GM12878 (cell line): ENCODE data around the gene UCHL5. TPM values are rescaled to one million over a fixed set of nuclear protein-coding genes. Genes with fewer than 3 reads are reported as not detected.

ENCODE experiments used
- ATAC-seq: fragments of 200-7000 bp; cut with Tn5 transposase; 3 replicates; pipeline ENCODE4 v1.9.1; 2020; ENCODE audit warnings: mild to moderate bottlenecking, moderate library complexity
- BruUV-seq: library from RNA; stranded (reverse); fragments of 400-500 nt; replicated peaks from 2 replicates; lab custom pipeline; 2021; lab: Mats Ljungman, UMichigan
- CTCF ChIA-PET: fragments of 300-600 bp; sonication (Branson Sonifier 250); formaldehyde crosslinking; extraction: SDS; loops from one replicate; lab custom pipeline; 2021; ENCODE audit warnings: inconsistent platforms; lab: Yijun Ruan, JAX
- POLR2A ChIA-PET: fragments of 350-600 bp; formaldehyde crosslinking; extraction: SDS; loops from one replicate; lab custom pipeline; 2021; ENCODE audit warnings: inconsistent platforms; lab: Charles Lee
- RAD21 ChIA-PET: fragments of 300-600 bp; sonication (Branson Sonifier 250); formaldehyde crosslinking; loops from one replicate; lab custom pipeline; 2023; ENCODE audit warnings: antibody characterized with exemption; ENCODE audit not compliant: unreplicated experiment; lab: Charles Lee
- SMC1A ChIA-PET: fragments of 300-600 bp; sonication (Branson Sonifier 250); formaldehyde crosslinking; loops from one replicate; lab custom pipeline; 2023; ENCODE audit not compliant: unreplicated experiment, uncharacterized antibody; lab: Charles Lee
- DNase-seq: peaks from one replicate; pipeline ENCODE4 v3.0.0-alpha.2; 2011; ENCODE audit warnings: low read depth, low spot score
- FAIRE-seq: peaks from 3 replicates; lab custom pipeline; 2011; peaks lifted over from hg19 to GRCh38; lab: Jason Lieb, UNC
- H2AFZ ChIP-seq: 2 replicates; pipeline ENCODE4 v1.6.0; 2011; ENCODE audit warnings: low read depth, low read length, control low read depth; ENCODE audit not compliant: control insufficient read depth
- H3K27ac ChIP-seq: 2 replicates; pipeline ENCODE4 v1.5.1; 2011; ENCODE audit warnings: control low read depth; ENCODE audit not compliant: control insufficient read depth, insufficient read depth
- H3K27me3 ChIP-seq, 2 experiments: replicated peaks in 1 of 2; 2 replicates each; pipeline versions ENCODE4 v1.6.0 to v1.6.1; 2011; ENCODE audit warnings: low read length in 1 of 2; ENCODE audit not compliant: control insufficient read depth in 2 of 2, insufficient read depth in 2 of 2
- H3K36me3 ChIP-seq, 2 experiments: 2 replicates each; pipeline ENCODE4 v1.5.1; 2011; ENCODE audit warnings: low read length in 1 of 2; ENCODE audit not compliant: control insufficient read depth in 2 of 2, insufficient read depth in 2 of 2
- H3K4me1 ChIP-seq: 2 replicates; pipeline ENCODE4 v1.6.1; 2011; ENCODE audit warnings: mild to moderate bottlenecking, low read length, moderate library complexity, mixed read lengths; ENCODE audit not compliant: control insufficient read depth, insufficient read depth
- H3K4me2 ChIP-seq: 2 replicates; pipeline ENCODE4 v1.6.0; 2011; ENCODE audit warnings: control low read depth; ENCODE audit not compliant: control insufficient read depth, insufficient read depth
- H3K4me3 ChIP-seq: fragments of 200-600 bp; sonication (generic); 2 replicates; pipeline ENCODE4 v1.5.1; 2016
- H3K79me2 ChIP-seq: 2 replicates; pipeline ENCODE4 v1.6.0; 2011; ENCODE audit warnings: low read length; ENCODE audit not compliant: control insufficient read depth, insufficient read depth
- H3K9ac ChIP-seq: 2 replicates; pipeline ENCODE4 v1.8.0; 2011; ENCODE audit warnings: low read length, control low read depth, mixed read lengths; ENCODE audit not compliant: control insufficient read depth, insufficient read depth
- H3K9me3 ChIP-seq: replicated peaks from 3 replicates; pipeline ENCODE4 v1.5.1; 2011; ENCODE audit warnings: mild to moderate bottlenecking, low read length; ENCODE audit not compliant: control insufficient read depth, insufficient read depth
- H4K20me1 ChIP-seq: 2 replicates; pipeline ENCODE4 v1.6.0; 2011; ENCODE audit not compliant: control insufficient read depth, insufficient read depth
- BCL11A ChIP-seq: IDR thresholded peaks from 2 replicates; pipeline ENCODE4 v1.6.1; 2011; ENCODE audit warnings: low read depth, low read length
- CHD4 ChIP-seq: fragments of 200-600 bp; sonication (generic); IDR thresholded peaks from 2 replicates; pipeline ENCODE4 v1.6.1; 2016; ENCODE audit warnings: mild to moderate bottlenecking
- KAT2A ChIP-seq: conservative IDR thresholded peaks from 2 replicates; pipeline ENCODE4 v1.6.1; 2011; ENCODE audit warnings: low read depth, low read length; ENCODE audit not compliant: control insufficient read depth
- LARP7 ChIP-seq: fragments of 450-650 bp; IDR thresholded peaks from 2 replicates; pipeline ENCODE4 v1.6.1; 2017; ENCODE audit warnings: mild to moderate bottlenecking
- RBBP5 ChIP-seq: fragments of 200-600 bp; sonication (generic); conservative IDR thresholded peaks from 2 replicates; pipeline ENCODE4 v1.6.1; 2016
- SIX5 ChIP-seq: IDR thresholded peaks from 2 replicates; pipeline ENCODE4 v1.6.1; 2011; ENCODE audit warnings: mild to moderate bottlenecking, low read depth, low read length, moderate library complexity; ENCODE audit not compliant: severe bottlenecking
- SUZ12 ChIP-seq: fragments of 200-600 bp; sonication (generic); IDR thresholded peaks from one replicate; pipeline ENCODE4 v1.6.1; 2018; ENCODE audit warnings: antibody characterized with exemption, mild to moderate bottlenecking; ENCODE audit not compliant: unreplicated experiment
- TAF1 ChIP-seq: IDR thresholded peaks from 2 replicates; pipeline ENCODE4 v1.6.1; 2011; ENCODE audit warnings: mild to moderate bottlenecking, low read depth, low read length, borderline replicate concordance
- ZNF207 ChIP-seq: fragments of 450-650 bp; IDR thresholded peaks from 2 replicates; pipeline ENCODE4 v1.6.1; 2014; ENCODE audit warnings: antibody characterized with exemption, mild to moderate bottlenecking, borderline replicate concordance
- WGBS: methylation state at CpG from one replicate; pipeline ENCODE4 v1.1.6; 2016; ENCODE audit warnings: low lambda C conversion rate; ENCODE audit not compliant: insufficient replicate concordance, insufficient coverage; ENCODE audit errors: missing lambda C conversion rate; 5-methylcytosine and 5-hydroxymethylcytosine counted together
- in situ Hi-C: fragments of 300-500 bp; cut with MboI; formaldehyde crosslinking; loops from 9 replicates; pipeline ENCODE4 v1.14.3; 2018; ENCODE audit warnings: mixed read lengths
- intact Hi-C: fragments of 100-400 bp; cut with micrococcal nuclease; formaldehyde crosslinking; loops from one replicate; pipeline ENCODE4 v1.14.2; 2022; ENCODE audit not compliant: unreplicated experiment
- polyA plus RNA-seq, 11 experiments: library from polyadenylated mRNA; depleted of rRNA in 4 of 11; unstranded in 6 of 11; stranded (reverse) in 5 of 11; fragments of >200 nt; fragmentation: Nextera tagmentation in 4 of 11; fragmentation: Illumina TruSeq in 1 of 11; extraction: Ambion mirVana in 4 of 11; extraction: Trizol in 1 of 11; gene quantifications; 1 replicate in 1 of 11; 2 replicates in 10 of 11; pipeline versions ENCODE4 v1.2.1 to v1.2.3, GENCODE V29; 2011 to 2016; ENCODE audit warnings: inconsistent platforms in 2 of 11, missing spikeins in 2 of 11, low read depth in 1 of 11
- total RNA-seq, 4 experiments: library from RNA; depleted of rRNA in 3 of 4; stranded (reverse); fragments of >200 nt in 3 of 4; fragmentation: Illumina TruSeq in 1 of 4; extraction: Trizol in 1 of 4; gene quantifications; 2 replicates each; pipeline versions ENCODE4 v1.2.1 to v1.2.3, GENCODE V29; 2013 to 2021

Gene UCHL5
- total and polyA plus RNA-seq, 10 of the 15 experiments (the other 5 are each of a cell fraction or from before 2014, with no cell fraction given), result 30.1 to 179 (median 60.1) TPM

DNA sequence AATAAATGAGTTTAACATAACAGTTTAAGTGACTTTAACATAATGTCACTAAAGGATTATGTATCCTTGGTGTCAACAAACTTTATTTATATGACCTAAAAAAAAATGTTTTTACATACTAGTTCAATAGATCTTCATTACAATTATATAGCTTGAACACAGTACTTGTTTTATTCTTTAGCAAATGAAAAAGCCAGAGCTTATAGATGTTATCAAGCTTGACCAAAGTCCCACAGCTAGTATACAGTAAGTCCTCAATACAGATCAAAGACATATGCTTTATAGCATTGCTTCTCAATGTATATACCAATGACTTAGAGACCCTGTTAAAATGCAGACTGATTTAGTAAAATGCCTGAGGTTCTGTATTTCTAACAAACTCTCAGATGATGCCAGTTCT lies 42.4 kb downstream of the UCHL5 start (continued):
- TF ChIP-seq RBBP5 (no peak), SUZ12 (no peak), CHD4 (no peak), SIX5 (no peak), KAT2A (no peak), BCL11A (no peak), TAF1 (no peak)
- TF ChIP-seq, all 136 proteins: peak for 0

DNA sequence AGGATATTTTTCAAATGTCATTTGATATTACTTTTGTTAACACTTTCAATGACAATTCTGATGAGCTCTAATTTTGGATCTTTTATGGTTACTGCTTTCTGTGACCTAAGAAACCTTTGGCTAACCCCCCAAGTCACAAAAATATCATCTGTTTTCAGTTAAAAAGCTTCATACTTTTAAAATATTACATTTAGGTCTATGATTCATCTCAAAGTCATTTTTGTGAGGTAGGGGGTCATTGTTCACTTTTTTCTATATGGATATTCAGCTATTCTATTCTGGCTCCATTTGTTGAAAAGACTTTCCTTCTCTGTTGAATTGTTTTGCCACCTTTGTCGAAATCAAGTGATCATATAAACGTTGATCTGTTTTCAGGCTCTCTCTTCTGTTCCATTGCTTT lies 44.8 kb downstream of the UCHL5 start:
- Histone ChIP-seq H3K79me2 (no peaks in the 10 kb centered on the region), H3K36me3 (no peaks in the 10 kb centered on the region; a peak in 1 of 4 replicates), H3K4me1 (no peaks in the 10 kb centered on the region), H3K9ac (no peak overlapping the region), H3K9me3 (no peaks in the 10 kb centered on the region), H3K27ac (no peak overlapping the region), H2AFZ (no peak overlapping the region), H3K4me2 (no peak overlapping the region), H3K4me3 (no peak overlapping the region), H3K27me3 (no peaks in the 10 kb centered on the region), H4K20me1 (no peaks in the 10 kb centered on the region)
- ChIA-PET POLR2A (no interaction called here), RAD21 (interaction anchor here (3.0 kb wide), 1 partner anchor 207 kb away, joined by 10 read pairs; no protein-coding TSS in a partner anchor), SMC1A (interaction anchor here (0.9 to 3.9 kb wide), 8 partner anchors 10 to 540 kb away, joined by 3 to 14 read pairs (median 8); no protein-coding TSS in a partner anchor), CTCF (interaction anchor here (0.6 to 9.5 kb wide), 7 partner anchors 11 to 539 kb away, joined by 3 to 156 read pairs (median 4); no protein-coding TSS in a partner anchor)
- no peak for DNase-seq
- in situ Hi-C loops, result no loop called here
- 92% methylated on average over 2 of the region's 2 CpGs for WGBS
- intact Hi-C loops, result loop anchor here (10.0 kb wide), 1 partner anchor 400 kb away; no protein-coding TSS in a partner anchor
- TF ChIP-seq LARP7 (no peak), SUZ12 (no peak), ZNF207 (no peak)
- no peak for ATAC-seq
- BruUV-seq, result no TSS peak
- no peak for FAIRE-seq
